HG02973 (cell line): ENCODE results near the gene NPHP4.

Experiments used
- ATAC-seq: cut with Tn5 transposase; IDR thresholded peaks from one replicate; pipeline ENCODE4 v1.9.1; 2021; ENCODE audit warnings: moderate library complexity; ENCODE audit not compliant: unreplicated experiment

Gene NPHP4

GRCh38 chr1:5883129-5884048 lies 108.8 kb downstream of the NPHP4 start:
- no peak for ATAC-seq

- ATAC-seq = no peak
Observed at GRCh38 chr1:5882367-5883128, 109.7 kb downstream of the NPHP4 start.

GRCh38 chr1:5881526-5882222 lies 110.6 kb downstream of the NPHP4 start:
- ATAC-seq = no peak

- ATAC-seq = no peak
Observed at GRCh38 chr1:5880630-5881405, 111.4 kb downstream of the NPHP4 start.

- no peak for ATAC-seq
Observed at GRCh38 chr1:5879421-5879820, 112.8 kb downstream of the NPHP4 start.

- ATAC-seq = no peak
Observed at GRCh38 chr1:5878971-5879370, 113.3 kb downstream of the NPHP4 start.

GRCh38 chr1:5877683-5878530 lies 114.3 kb downstream of the NPHP4 start:
- no peak for ATAC-seq

GRCh38 chr1:5877001-5877400 lies 115.2 kb downstream of the NPHP4 start:
- no peak for ATAC-seq

GRCh38 chr1:5876094-5876650 lies 116.1 kb downstream of the NPHP4 start:
- ATAC-seq = no peak

- ATAC-seq = no peak
Observed at GRCh38 chr1:5875345-5875910, 116.8 kb downstream of the NPHP4 start.

- ATAC-seq = no peak
Observed at GRCh38 chr1:5874416-5875110, 117.7 kb downstream of the NPHP4 start.

- no peak for ATAC-seq
Observed at GRCh38 chr1:5873556-5873955, 118.7 kb downstream of the NPHP4 start.

GRCh38 chr1:5872886-5873285 lies 119.3 kb downstream of the NPHP4 start:
- ATAC-seq = no peak

- ATAC-seq = no peak
Observed at GRCh38 chr1:5868931-5869500, 123.2 kb downstream of the NPHP4 start.

- ATAC-seq = no peak
Observed at GRCh38 chr1:5865774-5866173, 126.5 kb downstream of the NPHP4 start.

GRCh38 chr1:5865056-5865455 lies 127.2 kb downstream of the NPHP4 start:
- no peak for ATAC-seq

GRCh38 chr1:5864256-5864655 lies 128.0 kb downstream of the NPHP4 start:
- no peak for ATAC-seq

- ATAC-seq = no peak
Observed at GRCh38 chr1:5863238-5863637, 129.0 kb downstream of the NPHP4 start.
